Measurements from ENCODE around the gene ELOVL6. TPM values are rescaled to one million over a fixed set of nuclear protein-coding genes. Genes with fewer than 3 reads are reported as not detected.

The ELOVL6 gene
- total RNA-seq, 1 experiment from 2014 or later, result 9.5 TPM

DNA sequence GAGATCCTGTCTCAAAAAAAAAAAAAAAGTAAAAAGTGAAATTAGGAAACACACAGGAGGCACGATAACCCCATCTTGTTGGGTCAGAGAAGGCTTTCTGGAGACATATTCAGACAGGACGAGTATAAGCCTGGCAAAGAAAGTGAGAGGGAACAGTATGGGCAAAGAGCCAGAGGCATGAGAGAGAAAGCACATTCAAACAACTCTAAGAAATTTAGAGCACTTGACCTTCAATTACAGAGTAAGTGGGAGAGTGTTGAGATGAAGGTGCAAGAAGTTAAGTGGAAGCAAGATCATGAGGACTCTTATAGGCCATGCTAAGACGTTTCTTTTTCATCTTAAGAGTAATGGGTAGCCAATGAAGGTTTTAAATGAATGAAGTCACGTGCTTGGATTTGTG, 70.4 kb downstream of the ELOVL6 start:
- Histone ChIP-seq H3K4me1 (peaks cover 6% of the 10 kb centered on the region), H3K36me3 (ENCODE audit: control insufficient read depth, insufficient read depth, low read length) (no peaks in the 10 kb centered on the region), H3K9me3 (no peaks in the 10 kb centered on the region), H3K4me3 (ENCODE audit: low read depth, low read length) (no peak overlapping the region), H3K27me3 (replicated peaks; ENCODE audit: control insufficient read depth, insufficient read depth, low read length) (no peaks in the 10 kb centered on the region)
- intact Hi-C loops (cut with micrococcal nuclease; ENCODE audit: unreplicated experiment), result no loop called here
- ChIA-PET CTCF (no interaction called here), POLR2A (no interaction called here)
- no peaks in the 10 kb centered on the region for H3K36me3 Mint-ChIP-seq (ENCODE audit: insufficient read depth, unreplicated experiment)
- peaks cover 13% of the 10 kb centered on the region for H3K4me1 Mint-ChIP-seq (ENCODE audit: low read depth, unreplicated experiment)
- H3K27ac Mint-ChIP-seq (ENCODE audit: unreplicated experiment), result no peak overlapping the region
- no peak for DNase-seq
- H3K4me3 Mint-ChIP-seq (ENCODE audit: unreplicated experiment), result no peak overlapping the region
- no peaks in the 10 kb centered on the region for H3K9me3 Mint-ChIP-seq (ENCODE audit: unreplicated experiment)
- TF ChIP-seq, protein P1, sequence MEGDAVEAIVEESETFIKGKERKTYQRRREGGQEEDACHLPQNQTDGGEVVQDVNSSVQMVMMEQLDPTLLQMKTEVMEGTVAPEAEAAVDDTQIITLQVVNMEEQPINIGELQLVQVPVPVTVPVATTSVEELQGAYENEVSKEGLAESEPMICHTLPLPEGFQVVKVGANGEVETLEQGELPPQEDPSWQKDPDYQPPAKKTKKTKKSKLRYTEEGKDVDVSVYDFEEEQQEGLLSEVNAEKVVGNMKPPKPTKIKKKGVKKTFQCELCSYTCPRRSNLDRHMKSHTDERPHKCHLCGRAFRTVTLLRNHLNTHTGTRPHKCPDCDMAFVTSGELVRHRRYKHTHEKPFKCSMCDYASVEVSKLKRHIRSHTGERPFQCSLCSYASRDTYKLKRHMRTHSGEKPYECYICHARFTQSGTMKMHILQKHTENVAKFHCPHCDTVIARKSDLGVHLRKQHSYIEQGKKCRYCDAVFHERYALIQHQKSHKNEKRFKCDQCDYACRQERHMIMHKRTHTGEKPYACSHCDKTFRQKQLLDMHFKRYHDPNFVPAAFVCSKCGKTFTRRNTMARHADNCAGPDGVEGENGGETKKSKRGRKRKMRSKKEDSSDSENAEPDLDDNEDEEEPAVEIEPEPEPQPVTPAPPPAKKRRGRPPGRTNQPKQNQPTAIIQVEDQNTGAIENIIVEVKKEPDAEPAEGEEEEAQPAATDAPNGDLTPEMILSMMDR (IDR thresholded peaks at IDR 0.05; ENCODE audit: insufficient read depth in 1 of 2, low read depth in 1 of 2, low read length in 1 of 2, severe bottlenecking in 1 of 2, unreplicated experiment in 1 of 2), result no peak
- BruUV-seq (replicated peaks), result no TSS peak
- no peaks in the 10 kb centered on the region for H3K27me3 Mint-ChIP-seq (ENCODE audit: insufficient read depth, unreplicated experiment)

DNA sequence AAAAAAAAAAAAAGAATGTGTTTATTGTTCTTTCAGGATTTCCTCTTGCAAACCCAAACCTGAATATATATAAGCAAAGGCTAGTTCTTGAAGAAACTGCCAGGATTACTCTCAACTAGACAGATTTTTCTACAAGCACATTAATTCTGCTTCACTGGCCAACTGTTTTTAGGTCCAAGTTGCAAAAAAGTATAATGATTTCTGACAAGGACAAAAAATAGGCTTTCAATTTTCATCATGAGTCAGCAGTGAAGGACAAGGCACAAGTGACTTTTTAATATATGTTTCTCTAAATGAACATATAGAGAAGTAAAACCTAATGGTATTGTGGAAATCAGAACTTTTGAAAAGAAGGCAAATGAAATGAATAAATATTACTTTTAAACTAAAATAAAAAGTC, 73.7 kb downstream of the ELOVL6 start:
- BruUV-seq (replicated peaks), result no TSS peak
- Histone ChIP-seq H3K27me3 (replicated peaks; ENCODE audit: control insufficient read depth, insufficient read depth, low read length) (no peaks in the 10 kb centered on the region), H3K4me1 (peaks cover 7% of the 10 kb centered on the region), H3K4me3 (ENCODE audit: low read depth, low read length) (no peak overlapping the region), H3K36me3 (ENCODE audit: control insufficient read depth, insufficient read depth, low read length) (no peaks in the 10 kb centered on the region), H3K9me3 (no peaks in the 10 kb centered on the region)
- ChIA-PET POLR2A (no interaction called here), CTCF (no interaction called here)
- no peak for DNase-seq
- TF ChIP-seq, protein P1 (IDR thresholded peaks at IDR 0.05; ENCODE audit: insufficient read depth in 1 of 2, low read depth in 1 of 2, low read length in 1 of 2, severe bottlenecking in 1 of 2, unreplicated experiment in 1 of 2), result no peak
- no peaks in the 10 kb centered on the region for H3K9me3 Mint-ChIP-seq (ENCODE audit: unreplicated experiment)
- intact Hi-C loops (cut with micrococcal nuclease; ENCODE audit: unreplicated experiment), result no loop called here
- no peak overlapping the region for H3K4me3 Mint-ChIP-seq (ENCODE audit: unreplicated experiment)
- H3K27me3 Mint-ChIP-seq (ENCODE audit: insufficient read depth, unreplicated experiment), result no peaks in the 10 kb centered on the region
- H3K4me1 Mint-ChIP-seq (ENCODE audit: low read depth, unreplicated experiment), result no peaks in the 10 kb centered on the region
- H3K27ac Mint-ChIP-seq (ENCODE audit: unreplicated experiment), result no peak overlapping the region
- no peaks in the 10 kb centered on the region for H3K36me3 Mint-ChIP-seq (ENCODE audit: insufficient read depth, unreplicated experiment)

DNA sequence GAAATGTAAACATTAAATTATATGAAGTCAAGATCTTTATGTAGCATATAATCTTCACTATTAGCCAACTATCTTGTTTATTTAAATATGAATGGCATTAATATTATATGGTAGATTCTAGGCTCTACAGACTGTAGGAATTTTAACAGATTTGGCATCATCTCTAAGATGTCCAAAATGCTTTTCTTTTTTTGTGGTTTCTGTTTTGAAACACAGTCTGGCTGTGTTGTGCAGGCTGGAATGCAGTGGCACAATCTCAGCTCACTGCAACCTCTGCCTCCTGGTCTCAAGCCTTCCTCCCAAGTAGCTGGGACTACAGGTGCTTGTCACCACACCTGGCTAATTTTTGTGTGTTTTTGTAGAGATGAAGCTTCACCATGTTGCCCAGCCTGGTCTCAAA, 76.2 kb downstream of the ELOVL6 start:
- Histone ChIP-seq H3K9me3 (no peaks in the 10 kb centered on the region), H3K4me3 (ENCODE audit: low read depth, low read length) (no peak overlapping the region), H3K36me3 (ENCODE audit: control insufficient read depth, insufficient read depth, low read length) (no peaks in the 10 kb centered on the region), H3K4me1 (peaks cover 16% of the 10 kb centered on the region), H3K27me3 (replicated peaks; ENCODE audit: control insufficient read depth, insufficient read depth, low read length) (no peaks in the 10 kb centered on the region)
- BruUV-seq (replicated peaks), result no TSS peak
- DNase-seq, result no peak
- Mint-ChIP-seq H3K4me1 (ENCODE audit: low read depth, unreplicated experiment) (no peaks in the 10 kb centered on the region), H3K27me3 (ENCODE audit: insufficient read depth, unreplicated experiment) (no peaks in the 10 kb centered on the region), H3K4me3 (ENCODE audit: unreplicated experiment) (no peak overlapping the region), H3K27ac (ENCODE audit: unreplicated experiment) (no peak overlapping the region), H3K9me3 (ENCODE audit: unreplicated experiment) (no peaks in the 10 kb centered on the region), H3K36me3 (ENCODE audit: insufficient read depth, unreplicated experiment) (no peaks in the 10 kb centered on the region)
- POLR2A ChIA-PET, result no interaction called here
- TF ChIP-seq, protein P1 (IDR thresholded peaks at IDR 0.05; ENCODE audit: insufficient read depth in 1 of 2, low read depth in 1 of 2, low read length in 1 of 2, severe bottlenecking in 1 of 2, unreplicated experiment in 1 of 2), result no peak
- CTCF ChIA-PET, result no interaction called here
- intact Hi-C loops (cut with micrococcal nuclease; ENCODE audit: unreplicated experiment), result no loop called here

All from Caco-2 (cell line).